HepG2 (cell line): Measurements from ENCODE around the gene CARD19. TPM values are rescaled to one million over a fixed set of nuclear protein-coding genes. Genes with fewer than 3 reads are reported as not detected.
A peak's percentile ranks its signal among the peaks of the same experiment; 100 is the strongest.

ENCODE experiments used
- ATAC-seq: fragments of 200-7000 bp; cut with Tn5 transposase; 3 replicates; pipeline ENCODE4 v1.9.1; 2020; ENCODE audit warnings: mild to moderate bottlenecking, moderate library complexity
- Bru-seq: library from RNA; stranded (reverse); fragments of 400-500 nt; gene quantifications from one replicate; lab custom pipeline; 2021; lab: Mats Ljungman, UMichigan
- BruChase-seq, 2 experiments: library from RNA; stranded (reverse); fragments of 400-500 nt; gene quantifications; one replicate each; lab custom pipeline; 2021; lab: Mats Ljungman, UMichigan
- BruUV-seq: library from RNA; stranded (reverse); fragments of 400-500 nt; replicated peaks from 2 replicates; lab custom pipeline; 2021; lab: Mats Ljungman, UMichigan
- CTCF ChIA-PET: fragments of 300-600 bp; formaldehyde crosslinking; extraction: SDS; loops from one replicate; lab custom pipeline; 2021; ENCODE audit warnings: low total read pairs, inconsistent platforms, low intra/inter-chr PET ratio; lab: Yijun Ruan, JAX
- POLR2A ChIA-PET: fragments of 350-600 bp; sonication (Branson Sonifier 250); formaldehyde crosslinking; loops from one replicate; lab custom pipeline; 2020; ENCODE audit warnings: antibody characterized with exemption, inconsistent platforms; lab: Yijun Ruan, JAX
- DNase-seq: peaks from one replicate; pipeline ENCODE4 v3.0.0-alpha.2; 2015; ENCODE audit warnings: low spot score
- FAIRE-seq: peaks from 3 replicates; lab custom pipeline; 2011; peaks lifted over from hg19 to GRCh38; lab: Jason Lieb, UNC
- H2AFZ ChIP-seq: one replicate; pipeline ENCODE4 v1.6.1; 2011; ENCODE audit warnings: low read length, inconsistent platforms
- H3K27ac ChIP-seq: fragments of 300-600 bp; 3 replicates; pipeline ENCODE4 v1.8.0; 2011; ENCODE audit warnings: mixed run types, mild to moderate bottlenecking, mixed read lengths, low read length, inconsistent platforms; ENCODE audit not compliant: insufficient read depth; ENCODE audit errors: extremely low read length
- H3K27me3 ChIP-seq, 2 experiments: fragments of 200-600 bp in 1 of 2; 2 replicates in 1 of 2; 3 replicates in 1 of 2; pipeline versions ENCODE4 v1.6.0 to v1.8.0; 2011; ENCODE audit warnings: low read length in 2 of 2, mild to moderate bottlenecking in 2 of 2, moderate library complexity in 2 of 2, inconsistent platforms in 1 of 2; ENCODE audit not compliant: insufficient read depth in 2 of 2, control insufficient read depth in 1 of 2
- H3K36me3 ChIP-seq, 2 experiments: fragments of 200-600 bp in 1 of 2; replicated peaks in 1 of 2; 2 replicates in 1 of 2; 3 replicates in 1 of 2; pipeline versions ENCODE4 v1.5.1 to v1.8.0; 2011; ENCODE audit warnings: low read length in 2 of 2, inconsistent platforms in 1 of 2; ENCODE audit not compliant: insufficient read depth in 2 of 2, control insufficient read depth in 1 of 2
- H3K4me1 ChIP-seq: 2 replicates; pipeline ENCODE4 v1.5.1; 2012; ENCODE audit warnings: low read length, inconsistent platforms; ENCODE audit not compliant: insufficient read depth
- H3K4me2 ChIP-seq: 2 replicates; pipeline ENCODE4 v1.6.0; 2011; ENCODE audit warnings: low read depth, low read length, inconsistent platforms
- H3K4me3 ChIP-seq, 3 experiments: fragments of 200-600 bp in 1 of 3; sonication (generic), shearing (Covaris generic) in 1 of 3; replicated peaks in 1 of 3; 2 replicates each; pipeline ENCODE4 v1.5.1; 2011 to 2016; ENCODE audit warnings: low read length in 3 of 3, inconsistent platforms in 2 of 3, low read depth in 2 of 3, mild to moderate bottlenecking in 2 of 3, control low read depth in 1 of 3, mixed read lengths in 1 of 3; ENCODE audit not compliant: insufficient read depth in 1 of 3
- H3K79me2 ChIP-seq: one replicate; pipeline ENCODE4 v1.6.1; 2011; ENCODE audit warnings: low read length, inconsistent platforms; ENCODE audit not compliant: insufficient read depth
- H3K9ac ChIP-seq: 2 replicates; pipeline ENCODE4 v1.6.0; 2011; ENCODE audit warnings: mild to moderate bottlenecking, low read depth, low read length, inconsistent platforms; ENCODE audit not compliant: insufficient read depth
- H3K9me3 ChIP-seq: 2 replicates; pipeline ENCODE4 v1.5.1; 2012; ENCODE audit warnings: mild to moderate bottlenecking, low read length
- H4K20me1 ChIP-seq: 2 replicates; pipeline ENCODE4 v1.6.0; 2011; ENCODE audit warnings: inconsistent platforms, mild to moderate bottlenecking, low read length, moderate library complexity; ENCODE audit not compliant: insufficient read depth
- MLX ChIP-seq: IDR thresholded peaks from 2 replicates; pipeline ENCODE4 v1.6.1; 2016
- PHF8 ChIP-seq: sonication (generic); formaldehyde crosslinking; IDR thresholded peaks from 2 replicates; pipeline ENCODE4 v1.5.0; 2020; ENCODE audit warnings: missing genetic modification reagents
- SAFB2 ChIP-seq: sonication (generic); formaldehyde crosslinking; IDR thresholded peaks from 2 replicates; pipeline ENCODE4 v1.5.1; 2020; ENCODE audit warnings: missing genetic modification reagents, low read depth, mild to moderate bottlenecking, borderline replicate concordance
- SIX1 ChIP-seq: sonication (generic); formaldehyde crosslinking; IDR thresholded peaks from 2 replicates; pipeline ENCODE4 v1.4.0; 2020; ENCODE audit warnings: missing genetic modification reagents, borderline replicate concordance
- ZFX ChIP-seq: sonication (generic); formaldehyde crosslinking; IDR thresholded peaks from 2 replicates; pipeline ENCODE4 v1.4.0; 2020; ENCODE audit warnings: mild to moderate bottlenecking, low read depth, missing genetic modification reagents, moderate library complexity
- ZNF773 ChIP-seq: sonication (generic); formaldehyde crosslinking; IDR thresholded peaks from 2 replicates; pipeline ENCODE4 v1.4.0; 2020; ENCODE audit warnings: missing genetic modification reagents, borderline replicate concordance
- WGBS: methylation state at CpG from one replicate; pipeline ENCODE4 v1.1.6; 2017; ENCODE audit warnings: low lambda C conversion rate; 5-methylcytosine and 5-hydroxymethylcytosine counted together
- in situ Hi-C: cut with HindIII; loops from 2 replicates; pipeline ENCODE4 v1.10.0; 2017; ENCODE audit warnings: low pct_unique_long_range_greater_than_20kb; ENCODE audit not compliant: extremely low pct_ligation_motif_present
- intact Hi-C: fragments of 100-400 bp; cut with micrococcal nuclease; formaldehyde crosslinking; loops from one replicate; pipeline ENCODE4 v1.10.0; 2022; ENCODE audit not compliant: unreplicated experiment
- long read RNA-seq, 2 experiments: library from RNA in 1 of 2; library from polyadenylated mRNA in 1 of 2; stranded (forward) in 1 of 2; unstranded in 1 of 2; transcript quantifications; one replicate each; pipeline ENCODE4 v2.0.0, GENCODE V29; 2019 to 2022
- polyA minus RNA-seq, 3 experiments: library from RNA; depleted of rRNA, polyadenylated mRNA; stranded (reverse); fragments of >200 nt; gene quantifications; 2 replicates each; pipeline ENCODE4 v1.2.3, GENCODE V29; 2011; ENCODE audit warnings: low replicate concordance in 1 of 3
- polyA plus RNA-seq, 8 experiments: library from polyadenylated mRNA; depleted of rRNA in 3 of 8; stranded (reverse) in 7 of 8; unstranded in 1 of 8; fragments of >200 nt; fragmentation: Illumina TruSeq in 4 of 8; extraction: Trizol in 4 of 8; gene quantifications; 2 replicates each; pipeline versions ENCODE4 v1.2.1 to v1.2.3, GENCODE V29; 2011 to 2016; ENCODE audit warnings: low read depth in 4 of 8, missing spikeins in 1 of 8, mixed read lengths in 1 of 8; ENCODE audit not compliant: insufficient read depth in 1 of 8
- total RNA-seq, 5 experiments: library from RNA; depleted of rRNA; stranded (reverse); fragments of >200 nt; fragmentation: Illumina TruSeq; extraction: Trizol; gene quantifications; 2 replicates each; pipeline ENCODE4 v1.2.3, GENCODE V29; 2016; ENCODE audit warnings: low read depth in 1 of 5
- TF ChIP-seq, protein P1 (sequence below), 2 experiments: sonication (generic) in 1 of 2; formaldehyde crosslinking in 1 of 2; IDR thresholded peaks; 2 replicates each; pipeline versions ENCODE4 v1.6.1 to v1.9.0; 2014 to 2022; ENCODE audit warnings: antibody characterized with exemption in 1 of 2, borderline replicate concordance in 1 of 2, inconsistent platforms in 1 of 2, low read depth in 1 of 2, missing genetic modification reagents in 1 of 2

The CARD19 gene, protein sequence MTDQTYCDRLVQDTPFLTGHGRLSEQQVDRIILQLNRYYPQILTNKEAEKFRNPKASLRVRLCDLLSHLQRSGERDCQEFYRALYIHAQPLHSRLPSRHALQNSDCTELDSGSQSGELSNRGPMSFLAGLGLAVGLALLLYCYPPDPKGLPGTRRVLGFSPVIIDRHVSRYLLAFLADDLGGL
- total RNA-seq (2016; rRNA removed; fragmentation: Illumina TruSeq; extraction: Trizol) (15.2 and 18.4 TPM in 2 replicates), polyA plus RNA-seq (2011; rRNA removed) (47.2 and 62.0 TPM in 2 replicates), polyA minus RNA-seq (2011; rRNA and poly(A)+ RNA removed; ENCODE audit: low replicate concordance) (11.5 and 28.1 TPM in 2 replicates), Bru-seq, nascent RNA (percentile 55 among the genes with signal in this experiment), BruChase-seq, experiment 1, labeled RNA remaining after a 6-hour chase (percentile 56 among the genes with signal in this experiment), BruChase-seq, experiment 2, labeled RNA remaining after a 2-hour chase (percentile 57 among the genes with signal in this experiment)
- total RNA-seq (2016; cell fraction: cytosol; rRNA removed; fragmentation: Illumina TruSeq; extraction: Trizol; ENCODE audit: low read depth), result 15.8 and 20.2 TPM in 2 replicates
- total RNA-seq (2016; cell fraction: insoluble cytoplasmic fraction; rRNA removed; fragmentation: Illumina TruSeq; extraction: Trizol), result 18.6 and 20.5 TPM in 2 replicates
- total RNA-seq (2016; cell fraction: membrane; rRNA removed; fragmentation: Illumina TruSeq; extraction: Trizol), result 17.3 and 29.5 TPM in 2 replicates
- 8.3 and 12.2 TPM in 2 replicates for total RNA-seq (2016; cell fraction: nucleus; rRNA removed; fragmentation: Illumina TruSeq; extraction: Trizol)
- 33.8 and 73.1 TPM in 2 replicates for polyA plus RNA-seq (2011; cell fraction: cytosol; rRNA removed)
- polyA plus RNA-seq (2011; cell fraction: nucleus; rRNA removed), result 101 and 106 TPM in 2 replicates
- polyA plus RNA-seq (2012), result 14.6 TPM in 2 replicates
- 16.0 and 27.0 TPM in 2 replicates for polyA plus RNA-seq (2016; cell fraction: cytosol; fragmentation: Illumina TruSeq; extraction: Trizol; ENCODE audit: low read depth)
- 14.7 and 18.5 TPM in 2 replicates for polyA plus RNA-seq (2016; cell fraction: insoluble cytoplasmic fraction; fragmentation: Illumina TruSeq; extraction: Trizol; ENCODE audit: low read depth)
- polyA plus RNA-seq (2016; cell fraction: membrane; fragmentation: Illumina TruSeq; extraction: Trizol; ENCODE audit: low read depth), result 13.4 and 18.5 TPM in 2 replicates
- 25.1 and 25.9 TPM in 2 replicates for polyA plus RNA-seq (2016; cell fraction: nucleus; fragmentation: Illumina TruSeq; extraction: Trizol; ENCODE audit: insufficient read depth, low read depth)
- 14.0 and 17.6 TPM in 2 replicates for polyA minus RNA-seq (2011; cell fraction: cytosol; rRNA and poly(A)+ RNA removed)
- 11.3 and 12.8 TPM in 2 replicates for polyA minus RNA-seq (2011; cell fraction: nucleus; rRNA and poly(A)+ RNA removed)
- long read RNA-seq, experiment 1, transcript CARD19-201 (6 exons, 855 nt), result major isoform, 11 of 18 reads
- long read RNA-seq, experiment 1, partial matches to known transcripts, result 2 of 18 reads
- long read RNA-seq, experiment 1, other reads (novel, unspliced or antisense), result 2 of 18 reads
- long read RNA-seq, experiment 2, transcript CARD19-204 (5 exons, 660 nt), result minor isoform, 12 of 41 reads
- long read RNA-seq, experiment 2, transcript CARD19-201 (6 exons, 855 nt), result major isoform, 15 of 41 reads
- long read RNA-seq, experiment 2, partial matches to known transcripts, result 0 of 41 reads
- long read RNA-seq, experiment 2, other reads (novel, unspliced or antisense), result 10 of 41 reads

DNA sequence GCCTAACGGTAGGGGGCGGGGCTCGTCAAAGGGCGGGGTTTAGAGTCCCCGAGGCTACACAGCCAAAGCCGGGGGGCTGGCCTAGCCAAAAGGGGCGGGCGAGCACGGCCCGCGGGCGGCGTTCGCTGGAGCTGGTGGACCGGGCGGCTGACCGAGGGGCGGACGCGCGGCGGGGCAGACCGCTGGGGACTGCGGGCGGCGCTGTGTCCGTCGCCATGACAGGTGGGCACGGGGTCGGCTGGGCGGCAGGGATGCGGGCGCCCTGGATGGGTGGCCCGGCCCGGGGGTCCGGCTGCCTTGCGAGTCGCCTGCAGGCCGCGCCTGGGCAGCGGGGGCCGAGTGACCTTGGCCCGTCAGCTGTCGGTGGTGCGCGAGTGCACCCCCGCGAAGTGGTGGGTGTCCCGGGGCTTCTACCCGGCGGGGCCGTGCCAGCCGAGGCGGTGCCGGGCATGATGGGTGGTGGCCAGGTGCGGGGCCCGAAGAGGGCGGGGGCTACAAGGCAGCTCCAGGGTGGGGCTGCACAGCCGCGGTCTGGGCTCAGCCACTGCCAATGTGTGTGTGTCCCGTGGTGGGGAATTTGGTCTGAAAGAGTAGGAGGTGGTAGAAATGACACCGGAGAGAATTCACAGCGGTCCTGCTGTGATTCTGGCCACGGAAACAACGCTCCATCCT, at the start of gene CARD19:
TSS of gene CARD19 (plus strand) at position 87 of the 672 bp plus-strand sequence. CDS start at position 216, 129 bp downstream.
- BruUV-seq, result no TSS peak
- 3% methylated on average over 7 of the region's 65 CpGs for WGBS
- no peak for FAIRE-seq
- peak; percentile 83 for TF ChIP-seq ZFX (CRISPR knock-in tag)
- TF ChIP-seq, protein P1, sequence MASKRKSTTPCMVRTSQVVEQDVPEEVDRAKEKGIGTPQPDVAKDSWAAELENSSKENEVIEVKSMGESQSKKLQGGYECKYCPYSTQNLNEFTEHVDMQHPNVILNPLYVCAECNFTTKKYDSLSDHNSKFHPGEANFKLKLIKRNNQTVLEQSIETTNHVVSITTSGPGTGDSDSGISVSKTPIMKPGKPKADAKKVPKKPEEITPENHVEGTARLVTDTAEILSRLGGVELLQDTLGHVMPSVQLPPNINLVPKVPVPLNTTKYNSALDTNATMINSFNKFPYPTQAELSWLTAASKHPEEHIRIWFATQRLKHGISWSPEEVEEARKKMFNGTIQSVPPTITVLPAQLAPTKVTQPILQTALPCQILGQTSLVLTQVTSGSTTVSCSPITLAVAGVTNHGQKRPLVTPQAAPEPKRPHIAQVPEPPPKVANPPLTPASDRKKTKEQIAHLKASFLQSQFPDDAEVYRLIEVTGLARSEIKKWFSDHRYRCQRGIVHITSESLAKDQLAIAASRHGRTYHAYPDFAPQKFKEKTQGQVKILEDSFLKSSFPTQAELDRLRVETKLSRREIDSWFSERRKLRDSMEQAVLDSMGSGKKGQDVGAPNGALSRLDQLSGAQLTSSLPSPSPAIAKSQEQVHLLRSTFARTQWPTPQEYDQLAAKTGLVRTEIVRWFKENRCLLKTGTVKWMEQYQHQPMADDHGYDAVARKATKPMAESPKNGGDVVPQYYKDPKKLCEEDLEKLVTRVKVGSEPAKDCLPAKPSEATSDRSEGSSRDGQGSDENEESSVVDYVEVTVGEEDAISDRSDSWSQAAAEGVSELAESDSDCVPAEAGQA (IDR thresholded peaks at IDR 0.05; ENCODE audit: low read depth), result no peak
- TF ChIP-seq, protein P1 (CRISPR knock-in tag; IDR thresholded peaks at IDR 0.05; ENCODE audit: borderline replicate concordance), result no peak
- 0 out of 2 replicates have a peak, but pooled peaks have one; percentile 22 for TF ChIP-seq SAFB2 (CRISPR knock-in tag)
- no peak for TF ChIP-seq MLX (CRISPR knock-in tag)
- peak; percentile 50; the same call in 1 of the 2 replicates for TF ChIP-seq PHF8 (CRISPR knock-in tag)
- no peak for TF ChIP-seq ZNF773 (CRISPR knock-in tag)
- 0 out of 2 replicates have a peak, but pooled peaks have one; percentile 8 for TF ChIP-seq SIX1

More for the DNA sequence above, at the start of gene CARD19:
- ATAC-seq, result peak; percentile 67
- Histone ChIP-seq H3K27me3 (no peaks in the 10 kb centered on the region; a peak in 1 of 5 replicates), H3K79me2 (peaks cover 20% of the 10 kb centered on the region), H3K9ac (peak within 1 kb of the TSS; percentile 80), H3K36me3 (no peaks in the 10 kb centered on the region), H3K4me1 (peaks cover 65% of the 10 kb centered on the region), H3K9me3 (no peaks in the 10 kb centered on the region), H2AFZ (no peak within 1 kb of the TSS), H3K27ac (peak within 1 kb of the TSS; percentile 73), H4K20me1 (no peaks in the 10 kb centered on the region; the same call in 1 of the 2 replicates), H3K4me3 (peak within 1 kb of the TSS; percentile 82 to 91 (median 90)), H3K4me2 (peak within 1 kb of the TSS; percentile 90)
- ChIA-PET POLR2A (interaction anchor here (0.8 to 3.4 kb wide), 6 partner anchors 13 to 38 kb away, joined by 3 to 21 read pairs (median 8); partner anchors contain the start of gene NINJ1), CTCF (no interaction called here)
- intact Hi-C loops (no loop called here), in situ Hi-C loops (no loop called here)
- DNase-seq, result no peak
